Astrocyte (in vitro differentiated cells and primary cell): ENCODE measurements around the gene DCUN1D5. TPM values are rescaled to one million over a fixed set of nuclear protein-coding genes. Genes with fewer than 3 reads are reported as not detected.

Experiments
- DNase-seq: peaks from one replicate; pipeline ENCODE4 v3.0.0-alpha.2; 2010; ENCODE audit warnings: low read depth
- FAIRE-seq: peaks from 2 replicates; lab custom pipeline; 2011; peaks lifted over from hg19 to GRCh38; lab: Jason Lieb, UNC
- H2AFZ ChIP-seq: 2 replicates; pipeline ENCODE4 v1.6.0; 2012; ENCODE audit warnings: low read depth, low read length, inconsistent platforms
- H3K27ac ChIP-seq: 2 replicates; pipeline ENCODE4 v1.5.1; 2011; ENCODE audit warnings: low read depth, low read length, inconsistent platforms
- H3K27me3 ChIP-seq: 2 replicates; pipeline ENCODE4 v1.6.0; 2011; ENCODE audit warnings: low read length, inconsistent platforms; ENCODE audit not compliant: insufficient read depth
- H3K36me3 ChIP-seq: 2 replicates; pipeline ENCODE4 v1.5.1; 2011; ENCODE audit warnings: low read length, inconsistent platforms; ENCODE audit not compliant: insufficient read depth
- H3K4me1 ChIP-seq: 2 replicates; pipeline ENCODE4 v1.5.1; 2011; ENCODE audit warnings: low read length, inconsistent platforms; ENCODE audit not compliant: insufficient read depth
- H3K4me2 ChIP-seq: 2 replicates; pipeline ENCODE4 v1.6.0; 2012; ENCODE audit warnings: low read length, inconsistent platforms
- H3K4me3 ChIP-seq: 2 replicates; pipeline ENCODE4 v1.5.1; 2011; ENCODE audit warnings: low read depth, mild to moderate bottlenecking, low read length, inconsistent platforms; ENCODE audit not compliant: insufficient read depth
- H3K79me2 ChIP-seq: 2 replicates; pipeline ENCODE4 v1.6.0; 2012; ENCODE audit warnings: mild to moderate bottlenecking, low read length, inconsistent platforms; ENCODE audit not compliant: insufficient read depth
- H3K9ac ChIP-seq: 2 replicates; pipeline ENCODE4 v1.6.0; 2012; ENCODE audit warnings: mild to moderate bottlenecking, low read length, inconsistent platforms
- H3K9me3 ChIP-seq: 2 replicates; pipeline ENCODE4 v1.5.1; 2012; ENCODE audit warnings: low read depth, mild to moderate bottlenecking, low read length, inconsistent platforms; ENCODE audit not compliant: insufficient read depth
- H4K20me1 ChIP-seq: 2 replicates; pipeline ENCODE4 v1.6.0; 2012; ENCODE audit warnings: low read length, inconsistent platforms; ENCODE audit not compliant: insufficient read depth
- H3K27ac Mint-ChIP-seq: one replicate; pipeline ENCODE4 v1.8.0; 2021; ENCODE audit warnings: mild to moderate bottlenecking, mixed read lengths; ENCODE audit not compliant: unreplicated experiment
- H3K27me3 Mint-ChIP-seq: one replicate; pipeline ENCODE4 v1.8.0; 2021; ENCODE audit warnings: low read depth, mixed read lengths; ENCODE audit not compliant: unreplicated experiment
- H3K36me3 Mint-ChIP-seq: one replicate; pipeline ENCODE4 v1.8.0; 2021; ENCODE audit warnings: low read depth, mixed read lengths; ENCODE audit not compliant: unreplicated experiment
- H3K4me1 Mint-ChIP-seq: one replicate; pipeline ENCODE4 v1.8.0; 2021; ENCODE audit warnings: low read depth, mixed read lengths; ENCODE audit not compliant: unreplicated experiment
- H3K4me3 Mint-ChIP-seq: one replicate; pipeline ENCODE4 v1.8.0; 2021; ENCODE audit warnings: mild to moderate bottlenecking, moderate library complexity, mixed read lengths; ENCODE audit not compliant: unreplicated experiment
- H3K9me3 Mint-ChIP-seq: one replicate; pipeline ENCODE4 v1.8.0; 2021; ENCODE audit warnings: mild to moderate bottlenecking, mixed read lengths; ENCODE audit not compliant: unreplicated experiment
- CTCF ChIP-seq: IDR thresholded peaks from 2 replicates; pipeline ENCODE4 v1.5.1; 2011; ENCODE audit warnings: low read depth, mild to moderate bottlenecking, inconsistent platforms, low read length, moderate library complexity; ENCODE audit not compliant: insufficient read depth
- EZH2 ChIP-seq: IDR thresholded peaks from 2 replicates; pipeline ENCODE4 v1.6.1; 2012; ENCODE audit warnings: mild to moderate bottlenecking, low read length, inconsistent platforms; ENCODE audit not compliant: insufficient read depth
- total RNA-seq: library from RNA; stranded (reverse); gene quantifications from 2 replicates; pipeline ENCODE4 v1.2.1, GENCODE V29; 2021

Gene DCUN1D5
- total RNA-seq, 1 donor from 2014 or later = 67.7 TPM

GRCh38 chr11:103091064-103091800 lies 728 bp downstream of the DCUN1D5 start:
- Mint-ChIP-seq H3K27me3 (peaks cover 3% of the 10 kb centered on the region), H3K9me3 (no peaks in the 10 kb centered on the region), H3K4me1 (peaks cover 11% of the 10 kb centered on the region), H3K4me3 (peak overlapping the region; percentile 98), H3K36me3 (no peaks in the 10 kb centered on the region), H3K27ac (peak overlapping the region; percentile 80)
- TF ChIP-seq CTCF (no peak), EZH2 (no peak)
- Histone ChIP-seq H4K20me1 (peaks cover 18% of the 10 kb centered on the region), H3K4me1 (peaks cover 19% of the 10 kb centered on the region), H3K4me3 (peak overlapping the region; percentile 78), H3K9ac (peak overlapping the region; percentile 97), H3K9me3 (no peaks in the 10 kb centered on the region), H3K79me2 (peaks cover 56% of the 10 kb centered on the region), H3K27me3 (peaks cover 5% of the 10 kb centered on the region), H3K36me3 (peaks cover 3% of the 10 kb centered on the region), H3K4me2 (peak overlapping the region; percentile 96), H2AFZ (peak overlapping the region; percentile 88), H3K27ac (peak overlapping the region; percentile 91)
- DNase-seq (peak; percentile 34), FAIRE-seq (no peak)

GRCh38 chr11:103086461-103086860 lies 5.5 kb downstream of the DCUN1D5 start:
- Mint-ChIP-seq H3K27ac (no peak overlapping the region), H3K36me3 (no peaks in the 10 kb centered on the region), H3K4me3 (no peak overlapping the region), H3K27me3 (no peaks in the 10 kb centered on the region), H3K9me3 (no peaks in the 10 kb centered on the region), H3K4me1 (peaks cover 14% of the 10 kb centered on the region)
- H3K27me3 ChIP-seq = no peaks in the 10 kb centered on the region
- peak overlapping the region; percentile 19 for H3K9ac ChIP-seq
- DNase-seq = peak; percentile 42
- H3K4me2 ChIP-seq = peak overlapping the region; percentile 31
- TF ChIP-seq CTCF (no peak), EZH2 (no peak)
- peaks cover 14% of the 10 kb centered on the region for H3K36me3 ChIP-seq
- H4K20me1 ChIP-seq = peaks cover 32% of the 10 kb centered on the region
- H3K9me3 ChIP-seq = no peaks in the 10 kb centered on the region
- no peak overlapping the region for H2AFZ ChIP-seq
- peaks cover 90% of the 10 kb centered on the region for H3K79me2 ChIP-seq
- H3K4me3 ChIP-seq = no peak overlapping the region
- peaks cover 19% of the 10 kb centered on the region for H3K4me1 ChIP-seq
- H3K27ac ChIP-seq = peak overlapping the region; percentile 57
- FAIRE-seq = no peak
